H1 (cell line): Measurements from ENCODE around the gene MAGI2. TPM values are rescaled to one million over a fixed set of nuclear protein-coding genes. Genes with fewer than 3 reads are reported as not detected.

Experiments
- CTCF ChIA-PET: fragments of 300-600 bp; sonication (Branson Sonifier 250); formaldehyde crosslinking; loops from one replicate; lab custom pipeline; 2021; ENCODE audit not compliant: partially characterized antibody; lab: Charles Lee
- POLR2A ChIA-PET: fragments of 300-600 bp; sonication (Branson Sonifier 250); formaldehyde crosslinking; loops from one replicate; lab custom pipeline; 2021; ENCODE audit warnings: inconsistent platforms; ENCODE audit not compliant: partially characterized antibody; lab: Charles Lee
- DNase-seq, 2 experiments: peaks; one replicate each; pipeline versions ENCODE4 v3.0.0 to v3.0.0-alpha.2; 2010 to 2022; ENCODE audit warnings: low spot score in 2 of 2, low read depth in 1 of 2, mixed read lengths in 1 of 2
- FAIRE-seq: peaks from 2 replicates; lab custom pipeline; 2011; peaks lifted over from hg19 to GRCh38; lab: Jason Lieb, UNC
- H2AFZ ChIP-seq: 2 replicates; pipeline ENCODE4 v1.8.1; 2012; ENCODE audit warnings: low read length, inconsistent platforms
- H2AK5ac ChIP-seq: 2 replicates; pipeline ENCODE4 v1.6.1; 2013; ENCODE audit warnings: low read depth, low read length
- H2BK120ac ChIP-seq: replicated peaks from 2 replicates; pipeline ENCODE3; 2013; ENCODE audit warnings: low read depth, low read length, inconsistent platforms
- H2BK12ac ChIP-seq: 2 replicates; pipeline ENCODE4 v1.6.1; 2013; ENCODE audit warnings: low read depth, low read length
- H2BK15ac ChIP-seq: 2 replicates; pipeline ENCODE4 v1.6.1; 2013; ENCODE audit warnings: low read length
- H2BK20ac ChIP-seq: 2 replicates; pipeline ENCODE4 v1.6.1; 2013; ENCODE audit warnings: low read length
- H2BK5ac ChIP-seq: 2 replicates; pipeline ENCODE4 v1.6.1; 2013; ENCODE audit warnings: low read depth, low read length
- H3K14ac ChIP-seq: 2 replicates; pipeline ENCODE4 v1.6.1; 2013; ENCODE audit warnings: inconsistent platforms; ENCODE audit not compliant: insufficient read length
- H3K18ac ChIP-seq: 2 replicates; pipeline ENCODE4 v1.6.1; 2013; ENCODE audit warnings: low read length; ENCODE audit errors: extremely low read depth
- H3K23ac ChIP-seq: 2 replicates; pipeline ENCODE4 v1.6.1; 2013; ENCODE audit warnings: inconsistent platforms; ENCODE audit not compliant: insufficient read length
- H3K23me2 ChIP-seq: 2 replicates; pipeline ENCODE4 v1.6.1; 2013; ENCODE audit warnings: low read depth, low read length
- H3K27ac ChIP-seq: 2 replicates; pipeline ENCODE4 v1.6.1; 2011; ENCODE audit warnings: low read depth, low read length, inconsistent platforms
- H3K27me3 ChIP-seq, 4 experiments: replicated peaks in 1 of 4; 1 replicate in 1 of 4; 2 replicates in 3 of 4; pipeline versions ENCODE4 v1.6.1 to v1.8.1; 2011 to 2013; ENCODE audit warnings: low read length in 3 of 4, mild to moderate bottlenecking in 3 of 4, inconsistent platforms in 2 of 4, mixed read lengths in 2 of 4, moderate library complexity in 1 of 4; ENCODE audit not compliant: control insufficient read depth in 3 of 4, insufficient read depth in 3 of 4; ENCODE audit errors: extremely low read depth in 1 of 4
- H3K36me3 ChIP-seq, 4 experiments: 2 replicates each; pipeline versions ENCODE4 v1.6.1 to v1.8.1; 2011 to 2013; ENCODE audit warnings: mild to moderate bottlenecking in 4 of 4, low read length in 3 of 4, moderate library complexity in 2 of 4, control low read depth in 1 of 4, inconsistent platforms in 1 of 4; ENCODE audit not compliant: insufficient read depth in 4 of 4, control insufficient read depth in 2 of 4
- H3K4ac ChIP-seq: replicated peaks from 2 replicates; pipeline ENCODE3; 2013; ENCODE audit warnings: low read length, low read depth, mixed read lengths, inconsistent platforms; ENCODE audit not compliant: insufficient read length
- H3K4me1 ChIP-seq, 4 experiments: replicated peaks in 1 of 4; 1 replicate in 1 of 4; 2 replicates in 3 of 4; pipeline versions ENCODE4 v1.6.1 to v1.8.1; 2011 to 2013; ENCODE audit warnings: low read length in 3 of 4, inconsistent platforms in 2 of 4, mixed read lengths in 1 of 4; ENCODE audit not compliant: insufficient read depth in 4 of 4, control insufficient read depth in 3 of 4
- H3K4me2 ChIP-seq, 2 experiments: 2 replicates each; pipeline versions ENCODE4 v1.6.1 to v1.8.1; 2011 to 2013; ENCODE audit warnings: low read depth in 2 of 2, low read length in 2 of 2, control low read depth in 1 of 2, inconsistent platforms in 1 of 2, mild to moderate bottlenecking in 1 of 2; ENCODE audit not compliant: insufficient read depth in 1 of 2
- H3K4me3 ChIP-seq, 4 experiments: fragments of 200-600, 300-600 bp in 1 of 4; sonication (generic), shearing (Covaris generic), sonication (Bioruptor Twin) in 1 of 4; 2 replicates each; pipeline versions ENCODE4 v1.5.1 to v1.8.1; 2011 to 2016; ENCODE audit warnings: low read length in 4 of 4, low read depth in 3 of 4, control low read depth in 2 of 4, inconsistent platforms in 2 of 4, mild to moderate bottlenecking in 2 of 4, mixed read lengths in 1 of 4, moderate library complexity in 1 of 4; ENCODE audit not compliant: insufficient read depth in 2 of 4; ENCODE audit errors: extremely low read depth in 1 of 4
- H3K56ac ChIP-seq: replicated peaks from 2 replicates; pipeline ENCODE3; 2013; ENCODE audit warnings: low read depth, mild to moderate bottlenecking, mixed read lengths, low read length, inconsistent platforms; ENCODE audit not compliant: insufficient read length
- H3K79me1 ChIP-seq: 2 replicates; pipeline ENCODE4 v1.6.1; 2013; ENCODE audit warnings: low read depth, low read length, control low read depth
- H3K79me2 ChIP-seq, 2 experiments: 2 replicates each; pipeline versions ENCODE4 v1.6.1 to v1.8.1; 2012 to 2013; ENCODE audit warnings: low read length in 2 of 2, mild to moderate bottlenecking in 2 of 2, inconsistent platforms in 1 of 2; ENCODE audit not compliant: insufficient read depth in 2 of 2, control insufficient read depth in 1 of 2
- H3K9ac ChIP-seq, 4 experiments: replicated peaks in 1 of 4; 1 replicate in 1 of 4; 2 replicates in 3 of 4; pipeline versions ENCODE4 v1.6.1 to v1.8.1; 2011 to 2013; ENCODE audit warnings: low read depth in 3 of 4, low read length in 3 of 4, control low read depth in 2 of 4, mild to moderate bottlenecking in 2 of 4, moderate library complexity in 2 of 4, inconsistent platforms in 1 of 4; ENCODE audit errors: extremely low read depth in 1 of 4
- H3K9me3 ChIP-seq, 2 experiments: 2 replicates each; pipeline versions ENCODE4 v1.6.1 to v1.8.1; 2012 to 2013; ENCODE audit warnings: mild to moderate bottlenecking in 2 of 2, moderate library complexity in 2 of 2, control low read depth in 1 of 2, inconsistent platforms in 1 of 2, low read depth in 1 of 2, low read length in 1 of 2, mixed read lengths in 1 of 2; ENCODE audit not compliant: insufficient read depth in 2 of 2
- H4K20me1 ChIP-seq, 2 experiments: replicated peaks in 1 of 2; 2 replicates each; pipeline versions ENCODE3 to v1.8.1; 2011 to 2013; ENCODE audit warnings: inconsistent platforms in 2 of 2, low read length in 2 of 2, mild to moderate bottlenecking in 1 of 2; ENCODE audit not compliant: insufficient read depth in 2 of 2, control insufficient read depth in 1 of 2
- H4K5ac ChIP-seq: 2 replicates; pipeline ENCODE4 v1.6.1; 2013; ENCODE audit warnings: low read length, low read depth, mixed read lengths, inconsistent platforms; ENCODE audit not compliant: insufficient read length
- H4K8ac ChIP-seq: 2 replicates; pipeline ENCODE4 v1.8.0; 2013; ENCODE audit warnings: mild to moderate bottlenecking, moderate library complexity, low read length, inconsistent platforms; ENCODE audit not compliant: insufficient read depth; ENCODE audit errors: extremely low read depth
- H4K91ac ChIP-seq: replicated peaks from 2 replicates; pipeline ENCODE3; 2013; ENCODE audit warnings: low read length, mixed read lengths, inconsistent platforms; ENCODE audit not compliant: insufficient read length
- ATF2 ChIP-seq: IDR thresholded peaks from 2 replicates; pipeline ENCODE4 v1.6.1; 2012; ENCODE audit warnings: low read length, inconsistent platforms
- CBX5 ChIP-seq: fragments of 300-800, 300-1000 bp; sonication (generic); IDR thresholded peaks from 2 replicates; pipeline ENCODE4 v1.7.1; 2016; ENCODE audit warnings: antibody characterized with exemption, low read length, low read depth
- GABPA ChIP-seq: IDR thresholded peaks from 2 replicates; pipeline ENCODE4 v1.6.1; 2011; ENCODE audit warnings: mild to moderate bottlenecking, low read length, moderate library complexity, borderline replicate concordance; ENCODE audit not compliant: insufficient read depth
- HDAC2 ChIP-seq, 2 experiments: fragments of 300-600 bp in 1 of 2; sonication (generic) in 1 of 2; IDR thresholded peaks; 2 replicates each; pipeline ENCODE4 v1.6.1; 2011 to 2012; ENCODE audit warnings: low read depth in 2 of 2, low read length in 2 of 2, mild to moderate bottlenecking in 2 of 2, moderate library complexity in 2 of 2, borderline replicate concordance in 1 of 2, inconsistent platforms in 1 of 2
- MAX ChIP-seq: IDR thresholded peaks from 2 replicates; pipeline ENCODE4 v1.6.1; 2012; ENCODE audit warnings: inconsistent platforms
- RBBP5 ChIP-seq: IDR thresholded peaks from 2 replicates; pipeline ENCODE4 v1.7.1; 2012; ENCODE audit warnings: low read depth, mild to moderate bottlenecking, inconsistent platforms, low read length, moderate library complexity, borderline replicate concordance
- RNF2 ChIP-seq: fragments of 200-900, 300-1000 bp; sonication (generic); IDR thresholded peaks from 2 replicates; pipeline ENCODE4 v1.7.1; 2016; ENCODE audit warnings: borderline replicate concordance, low read depth, mild to moderate bottlenecking, antibody characterized with exemption, low read length; ENCODE audit not compliant: poor library complexity, severe bottlenecking; ENCODE audit errors: missing control alignments
- RXRA ChIP-seq: IDR thresholded peaks from 2 replicates; pipeline ENCODE4 v1.6.1; 2011; ENCODE audit warnings: low read depth, mild to moderate bottlenecking, low read length, moderate library complexity; ENCODE audit not compliant: insufficient read depth
- TCF12 ChIP-seq: IDR thresholded peaks from 2 replicates; pipeline ENCODE4 v1.6.1; 2011; ENCODE audit warnings: low read depth, mild to moderate bottlenecking, low read length
- WGBS, 2 experiments: shearing (Covaris generic) in 1 of 2; methylation state at CpG; one replicate each; pipeline versions ENCODE4 v1.1.6 to v1.1.7; 2013 to 2015; ENCODE audit warnings: low lambda C conversion rate in 2 of 2, mixed read lengths in 2 of 2, inconsistent platforms in 1 of 2, low coverage in 1 of 2, missing lambda C conversion rate in 1 of 2; ENCODE audit not compliant: insufficient replicate concordance in 2 of 2, insufficient coverage in 1 of 2, insufficient read length in 1 of 2; ENCODE audit errors: extremely low coverage in 1 of 2, missing lambda C conversion rate in 1 of 2; 5-methylcytosine and 5-hydroxymethylcytosine counted together
- polyA plus RNA-seq, 7 experiments: library from polyadenylated mRNA; depleted of rRNA in 3 of 7; stranded (reverse) in 5 of 7; unstranded in 2 of 7; fragments of >200 nt in 5 of 7; fragments of 200-250 nt in 2 of 7; gene quantifications; 1 replicate in 5 of 7; 2 replicates in 1 of 7; 4 replicates in 1 of 7; pipeline versions ENCODE4 v1.2.1 to v1.2.3, GENCODE V29; 2011 to 2013; ENCODE audit warnings: missing spikeins in 2 of 7, mixed read lengths in 2 of 7
- total RNA-seq: library from RNA; stranded (reverse); fragmentation: NEBNext Ultra II Directional; extraction: Animal tissue kit (Norgen Biotek cat#: 25700); gene quantifications from 2 replicates; pipeline ENCODE4 v1.2.1, GENCODE V29; 2021

MAGI2 gene
- total and polyA plus RNA-seq, 2 of the 8 experiments (the other 6 are each of a cell fraction or from before 2014, with no cell fraction given), result 6.0 to 27.3 TPM

DNA sequence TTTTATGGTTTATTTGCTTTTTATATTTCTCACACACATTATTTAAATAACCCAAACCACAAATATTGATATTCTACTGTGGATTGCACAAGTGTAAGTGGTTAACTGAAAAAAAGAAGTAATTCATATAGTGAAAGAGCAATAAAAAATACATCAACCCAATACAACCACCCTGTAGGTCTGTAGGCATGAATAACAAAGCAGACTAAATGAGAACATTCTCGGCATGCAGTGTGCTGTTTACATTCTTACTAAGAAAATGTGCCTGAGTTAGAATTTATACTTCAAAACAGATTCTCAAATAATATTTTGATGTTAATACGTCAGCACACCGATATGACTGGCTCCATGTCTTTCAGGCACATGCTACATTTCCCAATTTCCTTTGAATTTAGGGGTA lies 660.8 kb downstream of the MAGI2 start:
- no peak overlapping the region for H2BK15ac ChIP-seq
- no peak overlapping the region for H3K4me2 ChIP-seq
- no peaks in the 10 kb centered on the region for H3K79me1 ChIP-seq
- peaks cover 0 to 1% (median 0%) of the 10 kb centered on the region in 4 experiments; a peak in 1 of 7 replicates for H3K27me3 ChIP-seq
- no peak overlapping the region for H3K23ac ChIP-seq
- H4K8ac ChIP-seq, result no peak overlapping the region
- H3K4me3 ChIP-seq, result no peak overlapping the region
- H3K14ac ChIP-seq, result no peak overlapping the region
- no peaks in the 10 kb centered on the region for H3K79me2 ChIP-seq
- DNase-seq (no peak), FAIRE-seq (no peak)
- no peak overlapping the region for H2BK120ac ChIP-seq
- H3K27ac ChIP-seq, result no peak overlapping the region
- H2AFZ ChIP-seq, result no peak overlapping the region
- H2BK12ac ChIP-seq, result no peak overlapping the region
- H4K20me1 ChIP-seq, result no peaks in the 10 kb centered on the region
- no peaks in the 10 kb centered on the region for H3K23me2 ChIP-seq
- peaks cover 0 to 2% of the 10 kb centered on the region in 2 experiments; a peak in 1 of 4 replicates for H3K9me3 ChIP-seq
- no peak overlapping the region for H2BK5ac ChIP-seq
- H3K18ac ChIP-seq, result no peak overlapping the region
- no peak overlapping the region for H4K5ac ChIP-seq
- no peak overlapping the region for H2BK20ac ChIP-seq
- peaks cover 0 to 4% (median 0%) of the 10 kb centered on the region in 4 experiments; a peak in 4 of 7 replicates for H3K4me1 ChIP-seq
- H3K4ac ChIP-seq, result no peak overlapping the region
- H3K9ac ChIP-seq, result no peak overlapping the region
- no peak overlapping the region for H4K91ac ChIP-seq
- ChIA-PET POLR2A (no interaction called here), CTCF (no interaction called here)
- H3K56ac ChIP-seq, result no peak overlapping the region
- WGBS, 2 experiments, result 72% methylated on average over 3 of the region's 3 CpGs; no CpG with 5 or more reads in 1 of the 2 experiments
- no peaks in the 10 kb centered on the region for H3K36me3 ChIP-seq
- no peak overlapping the region for H2AK5ac ChIP-seq
- TF ChIP-seq CBX5, result no peak
- TF ChIP-seq RXRA, result no peak
- TF ChIP-seq MAX, result no peak
- no peak for TF ChIP-seq RBBP5
- no peak for TF ChIP-seq TCF12
- TF ChIP-seq HDAC2 (IDR thresholded peaks at IDR 0.05; ENCODE audit: borderline replicate concordance in 1 of 2, low read depth in 2 of 2, low read length in 2 of 2), result no peak
- TF ChIP-seq RNF2, result no peak
- no peak for TF ChIP-seq ATF2
- no peak for TF ChIP-seq GABPA
